MG63 (cell line): ENCODE measurements around the gene SLC36A3. TPM values are rescaled to one million over a fixed set of nuclear protein-coding genes. Genes with fewer than 3 reads are reported as not detected.

ENCODE experiments used
- DNase-seq: peaks from one replicate; pipeline ENCODE4 v3.0.0-alpha.2; 2020
- H3K27me3 ChIP-seq: fragments of 250-450 bp; sonication (Bioruptor Pico); 2 replicates; pipeline ENCODE4 v1.5.1; 2020; ENCODE audit warnings: mild to moderate bottlenecking, moderate library complexity
- H3K36me3 ChIP-seq: fragments of 250-450 bp; sonication (Bioruptor Pico); 2 replicates; pipeline ENCODE4 v1.5.1; 2020; ENCODE audit warnings: mild to moderate bottlenecking, moderate library complexity
- H3K4me3 ChIP-seq: fragments of 250-450 bp; sonication (Bioruptor Pico); 2 replicates; pipeline ENCODE4 v1.5.1; 2020; ENCODE audit warnings: mild to moderate bottlenecking, moderate library complexity
- H3K9me3 ChIP-seq: fragments of 250-450 bp; sonication (Bioruptor Pico); 2 replicates; pipeline ENCODE4 v1.5.1; 2020; ENCODE audit warnings: mild to moderate bottlenecking, moderate library complexity
- total RNA-seq: library from RNA; depleted of rRNA; stranded (reverse); fragments of >200 nt; shearing (Covaris generic); gene quantifications from 2 replicates; pipeline ENCODE4 v1.2.3, GENCODE V29; 2014; ENCODE audit warnings: low replicate concordance; rRNA removed

SLC36A3 gene
- total RNA-seq = not detected in 2 replicates

DNA sequence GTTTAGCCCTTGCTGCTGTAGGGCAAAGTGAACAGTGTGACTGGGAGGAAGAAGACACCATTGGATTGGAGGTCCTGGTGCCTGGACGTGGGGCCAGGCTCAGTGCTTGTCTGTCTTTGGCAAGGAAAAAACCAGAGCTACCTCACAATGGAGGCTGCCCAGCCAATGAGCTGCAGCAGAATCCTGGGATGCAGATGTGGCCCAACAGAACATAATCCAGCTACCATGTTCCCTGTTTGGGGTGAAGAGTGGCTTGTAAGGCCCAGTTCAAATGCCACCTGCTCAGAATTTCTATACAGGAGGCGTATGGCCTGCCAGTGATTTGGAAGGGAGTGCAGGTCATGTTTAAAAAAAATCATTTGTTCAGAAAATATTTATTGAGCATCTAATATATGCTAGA lies at the start of gene SLC36A3:
Gene SLC36A3, minus strand, starts transcription at position 101 of the 400 bp plus-strand sequence. CDS start 412 bp downstream, outside the sequence.
- H3K9me3 ChIP-seq = no peaks in the 10 kb centered on the region
- DNase-seq = no peak
- no peaks in the 10 kb centered on the region for H3K36me3 ChIP-seq
- H3K27me3 ChIP-seq = peaks cover 58% of the 10 kb centered on the region
- H3K4me3 ChIP-seq = no peak within 1 kb of the TSS

DNA sequence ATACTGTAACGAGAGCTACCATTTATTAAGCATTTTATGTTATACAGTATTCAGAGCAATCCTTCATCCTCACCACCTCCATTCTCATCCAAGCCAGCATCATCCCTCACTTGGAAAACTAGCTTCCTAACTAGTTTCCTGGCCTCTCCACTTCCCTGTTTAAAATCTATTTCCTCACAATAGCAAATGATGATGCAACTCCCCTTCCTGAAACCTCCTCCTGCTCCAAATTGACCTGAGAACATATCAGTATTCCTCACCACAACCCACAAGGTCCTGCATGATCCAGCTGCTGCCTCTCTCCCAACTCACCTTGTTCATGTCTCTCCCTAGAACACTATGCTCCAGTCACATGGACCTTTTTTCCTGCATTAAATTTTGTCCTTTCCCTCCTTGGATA lies 48.1 kb upstream of the SLC36A3 start:
- no peaks in the 10 kb centered on the region for H3K36me3 ChIP-seq
- DNase-seq = no peak
- H3K4me3 ChIP-seq = no peak overlapping the region
- H3K27me3 ChIP-seq = no peaks in the 10 kb centered on the region; the same call in 1 of the 2 replicates
- H3K9me3 ChIP-seq = no peaks in the 10 kb centered on the region

DNA sequence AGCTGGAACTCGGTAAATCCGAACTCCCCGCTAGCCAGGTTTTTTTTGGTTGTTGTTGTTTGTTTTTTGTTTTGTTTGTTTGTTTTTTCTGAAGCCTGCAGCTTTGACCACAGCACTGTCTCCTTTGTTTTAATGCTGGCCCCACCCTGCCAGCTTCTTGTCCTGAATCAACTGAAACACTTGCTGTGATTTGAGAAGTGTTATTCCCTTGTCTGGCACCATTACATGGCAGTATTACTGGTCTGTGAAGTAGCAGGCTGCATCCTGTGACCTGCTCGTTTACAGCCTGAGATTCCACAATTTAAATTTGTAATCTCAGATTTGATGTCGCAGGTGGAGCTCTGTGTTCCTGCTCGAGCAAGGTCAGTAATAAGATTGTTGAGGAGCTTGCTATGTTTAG lies 45.2 kb upstream of the SLC36A3 start:
- peaks cover 10% of the 10 kb centered on the region; the same call in 1 of the 2 replicates for H3K27me3 ChIP-seq
- H3K9me3 ChIP-seq = no peaks in the 10 kb centered on the region
- no peak for DNase-seq
- no peak overlapping the region for H3K4me3 ChIP-seq
- no peaks in the 10 kb centered on the region for H3K36me3 ChIP-seq

DNA sequence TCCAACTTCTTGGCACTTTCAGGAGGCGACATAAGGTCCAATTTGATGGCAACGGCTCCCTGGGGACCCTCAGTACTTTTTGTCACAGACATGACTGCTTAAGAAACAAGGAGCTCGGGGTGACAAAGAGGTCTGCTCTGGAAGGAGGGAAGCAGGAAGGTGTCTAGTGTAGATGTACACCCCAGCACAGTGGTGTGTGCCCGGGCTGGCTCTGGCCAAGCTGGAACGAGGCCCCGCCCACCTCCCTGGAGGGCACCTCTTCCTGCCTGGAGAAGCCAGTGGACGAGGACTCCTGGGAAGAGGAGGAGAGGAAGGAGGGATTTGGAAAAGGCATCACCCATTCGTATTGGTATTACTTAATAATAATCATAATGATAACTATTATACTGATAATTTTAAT lies 43.8 kb upstream of the SLC36A3 start, which contains the start of gene SLC36A2:
Gene SLC36A2, minus strand, starts transcription at position 191 of the 400 bp plus-strand sequence. Its CDS starts 99 bp downstream, at position 92.
- DNase-seq = peak; percentile 17
- Histone ChIP-seq H3K9me3 (no peaks in the 10 kb centered on the region), H3K4me3 (no peak within 1 kb of the TSS), H3K36me3 (no peaks in the 10 kb centered on the region), H3K27me3 (peaks cover 20% of the 10 kb centered on the region; the same call in 1 of the 2 replicates)

DNA sequence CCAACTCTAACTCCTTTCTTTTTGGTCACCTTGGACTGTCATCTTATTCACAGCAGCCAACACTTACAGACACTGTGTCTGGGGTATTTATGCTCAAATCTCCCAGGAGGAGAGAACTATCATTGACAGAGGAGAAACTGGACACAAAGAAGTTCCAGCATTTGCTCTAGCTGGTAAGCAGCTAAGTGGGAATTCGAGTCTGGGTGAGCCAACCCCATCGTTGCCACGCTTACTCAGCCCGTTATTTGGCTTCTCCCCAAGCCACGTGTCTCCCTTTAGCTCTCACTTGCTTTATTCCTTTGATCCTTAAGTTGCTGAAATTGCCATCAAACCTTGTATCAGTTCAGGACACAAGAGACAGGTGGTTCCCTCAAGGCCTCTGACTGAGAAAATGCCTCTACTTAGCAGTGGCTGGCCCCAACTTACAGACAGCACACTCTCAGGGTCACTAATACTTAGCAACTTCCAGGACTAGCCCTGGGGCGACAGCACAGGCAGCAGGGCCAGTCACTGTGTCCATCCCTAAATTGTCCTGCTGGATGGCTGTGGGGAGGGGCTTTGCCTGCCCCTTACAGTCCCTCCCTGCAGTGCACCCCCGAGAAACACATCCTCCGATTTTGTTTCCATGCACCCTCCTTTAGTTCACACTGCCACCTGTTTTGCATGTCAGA lies 42.4 kb upstream of the SLC36A3 start:
- no peak overlapping the region for H3K4me3 ChIP-seq
- H3K9me3 ChIP-seq = no peaks in the 10 kb centered on the region
- peak; percentile 47 for DNase-seq
- no peaks in the 10 kb centered on the region for H3K36me3 ChIP-seq
- H3K27me3 ChIP-seq = peaks cover 27% of the 10 kb centered on the region; the same call in 1 of the 2 replicates

DNA sequence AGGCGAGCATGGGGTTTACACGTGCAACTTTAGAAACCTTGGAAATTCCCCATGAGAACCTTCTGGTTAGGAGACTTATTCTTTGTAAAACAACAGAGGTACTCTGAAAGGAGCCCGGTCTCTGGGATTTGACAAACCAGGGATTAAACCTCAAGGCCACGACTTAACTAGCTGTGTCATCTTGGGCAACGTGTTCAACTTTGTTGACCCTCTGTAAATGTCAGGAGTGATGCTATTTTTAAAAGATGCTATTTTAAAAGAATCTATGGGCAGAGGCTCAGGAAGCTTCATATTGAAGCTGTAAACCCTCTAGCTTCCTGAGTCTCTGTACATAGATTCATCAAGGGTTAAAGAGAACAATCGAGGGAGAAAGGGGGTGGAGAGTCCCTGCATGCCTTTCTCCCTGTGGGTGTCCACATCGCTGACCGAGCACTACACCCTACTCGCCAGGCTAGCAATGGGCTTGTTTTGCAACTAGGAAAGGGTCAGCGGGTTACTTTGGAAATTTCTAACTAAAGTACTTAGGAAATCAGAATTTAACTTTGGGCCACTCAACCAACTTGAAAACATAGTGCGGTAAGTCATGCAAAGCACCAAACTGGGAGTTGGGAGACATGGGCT lies 41.7 kb upstream of the SLC36A3 start:
- H3K27me3 ChIP-seq = peaks cover 31% of the 10 kb centered on the region; the same call in 1 of the 2 replicates
- H3K36me3 ChIP-seq = no peaks in the 10 kb centered on the region
- no peaks in the 10 kb centered on the region for H3K9me3 ChIP-seq
- no peak overlapping the region for H3K4me3 ChIP-seq
- DNase-seq = no peak

DNA sequence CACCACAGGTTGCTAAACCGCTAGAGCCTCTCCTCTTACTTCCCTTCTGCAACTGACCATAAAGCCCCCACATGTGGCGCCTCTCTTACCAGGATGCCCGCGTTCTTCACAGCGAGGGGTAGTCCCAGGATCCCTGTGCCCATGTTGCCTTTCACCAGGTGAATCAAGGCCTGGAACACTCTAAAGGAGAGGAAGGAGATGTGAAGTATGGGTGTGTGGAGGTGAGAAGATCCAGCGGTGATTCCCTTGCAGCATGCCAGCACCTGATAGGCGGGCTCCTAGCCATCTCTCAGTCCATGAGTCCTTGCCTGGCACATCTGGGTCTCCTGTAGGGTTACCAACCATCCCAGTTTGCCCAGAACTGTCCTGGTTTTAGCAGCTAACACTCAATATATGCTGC lies 40.5 kb upstream of the SLC36A3 start:
- Histone ChIP-seq H3K9me3 (no peaks in the 10 kb centered on the region), H3K27me3 (peaks cover 32% of the 10 kb centered on the region; the same call in 1 of the 2 replicates), H3K36me3 (no peaks in the 10 kb centered on the region), H3K4me3 (no peak overlapping the region)
- DNase-seq = no peak

DNA sequence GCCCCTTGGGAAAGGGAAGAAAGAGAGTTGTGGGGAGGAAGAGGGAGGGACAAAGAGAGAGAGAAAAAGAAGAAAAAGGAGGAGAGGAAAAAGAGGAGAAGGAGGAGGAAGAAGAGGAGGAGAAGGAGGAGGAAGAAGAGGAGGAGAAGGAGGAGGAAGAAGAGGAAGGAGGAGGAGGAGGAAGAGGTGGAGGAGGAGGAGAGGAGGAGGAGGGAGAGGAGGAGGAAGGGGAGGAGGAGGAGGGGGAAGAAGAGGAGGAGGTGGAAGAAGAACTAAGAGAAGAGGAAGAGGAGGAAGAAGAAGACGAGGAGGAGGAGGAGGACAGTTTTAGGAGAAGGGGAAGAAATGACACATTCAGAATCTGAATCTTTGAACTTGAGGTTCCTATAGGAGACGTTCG lies 36.4 kb upstream of the SLC36A3 start:
- DNase-seq = no peak
- peaks cover 32% of the 10 kb centered on the region; the same call in 1 of the 2 replicates for H3K27me3 ChIP-seq
- H3K4me3 ChIP-seq = no peak overlapping the region
- H3K9me3 ChIP-seq = no peaks in the 10 kb centered on the region
- no peaks in the 10 kb centered on the region for H3K36me3 ChIP-seq

DNA sequence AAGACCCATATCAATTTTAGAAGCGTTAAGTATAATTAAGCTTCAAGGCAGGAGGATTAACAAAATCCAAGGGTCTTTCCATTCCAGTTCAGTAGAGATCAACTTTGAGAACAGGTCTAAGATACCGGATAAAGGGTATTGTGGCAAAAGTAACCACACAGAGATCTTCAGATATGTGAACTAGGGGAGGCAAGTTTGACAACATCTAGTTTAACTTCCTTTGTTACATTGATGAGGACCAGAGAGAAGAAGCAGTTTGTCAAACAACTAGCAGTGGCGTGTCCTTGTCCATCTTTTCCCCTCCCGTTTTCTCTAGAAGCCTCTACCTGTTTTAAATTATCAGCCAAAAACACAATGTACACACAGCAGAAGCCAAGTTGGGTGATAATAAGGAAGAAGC lies 35.2 kb upstream of the SLC36A3 start:
- H3K36me3 ChIP-seq = no peaks in the 10 kb centered on the region
- DNase-seq = no peak
- no peak overlapping the region for H3K4me3 ChIP-seq
- H3K9me3 ChIP-seq = no peaks in the 10 kb centered on the region
- H3K27me3 ChIP-seq = peaks cover 25% of the 10 kb centered on the region; the same call in 1 of the 2 replicates

DNA sequence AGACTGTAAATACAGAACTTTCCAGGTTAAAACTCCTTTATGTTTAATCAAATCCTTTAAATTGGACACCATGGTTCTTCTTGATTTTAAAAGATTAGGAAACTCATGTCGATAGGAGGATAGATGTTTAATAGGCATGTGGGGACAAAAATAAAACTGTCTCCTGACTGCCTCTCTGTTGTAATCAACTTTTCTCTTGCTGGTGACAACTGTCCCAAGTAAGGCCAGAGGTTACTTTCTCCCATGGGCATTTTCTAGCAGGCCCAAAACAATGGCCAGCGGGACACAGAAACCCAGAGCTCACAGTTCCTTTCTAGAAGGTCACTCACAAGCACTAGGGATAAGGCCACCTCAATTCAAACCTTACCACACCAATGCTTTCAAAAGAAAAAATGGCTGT lies 29.3 kb upstream of the SLC36A3 start:
- DNase-seq = no peak
- Histone ChIP-seq H3K36me3 (no peaks in the 10 kb centered on the region), H3K4me3 (no peak overlapping the region), H3K27me3 (peaks cover 7% of the 10 kb centered on the region; the same call in 1 of the 2 replicates), H3K9me3 (no peaks in the 10 kb centered on the region)

DNA sequence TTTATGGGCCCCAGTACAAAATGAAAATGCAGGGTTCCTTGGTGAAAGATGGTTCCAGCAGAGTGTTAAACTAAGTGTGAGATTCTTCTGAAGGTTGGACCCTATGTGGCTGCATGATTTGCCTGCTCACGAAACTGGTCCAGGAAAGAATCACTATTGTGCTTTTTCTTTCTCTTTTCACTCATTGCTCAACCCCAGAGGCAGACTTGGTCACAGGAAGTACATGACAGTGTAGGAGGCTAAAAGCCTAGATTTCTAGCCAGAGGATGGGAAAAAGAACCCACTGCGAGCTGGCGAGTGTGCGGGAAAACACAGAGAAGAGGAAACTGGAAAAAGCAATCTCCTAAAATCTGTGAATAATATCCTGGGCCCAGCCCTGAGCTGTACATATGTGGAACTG lies 25.2 kb upstream of the SLC36A3 start:
- Histone ChIP-seq H3K36me3 (no peaks in the 10 kb centered on the region), H3K4me3 (no peak overlapping the region), H3K9me3 (no peaks in the 10 kb centered on the region), H3K27me3 (peaks cover 7% of the 10 kb centered on the region; the same call in 1 of the 2 replicates)
- DNase-seq = no peak

DNA sequence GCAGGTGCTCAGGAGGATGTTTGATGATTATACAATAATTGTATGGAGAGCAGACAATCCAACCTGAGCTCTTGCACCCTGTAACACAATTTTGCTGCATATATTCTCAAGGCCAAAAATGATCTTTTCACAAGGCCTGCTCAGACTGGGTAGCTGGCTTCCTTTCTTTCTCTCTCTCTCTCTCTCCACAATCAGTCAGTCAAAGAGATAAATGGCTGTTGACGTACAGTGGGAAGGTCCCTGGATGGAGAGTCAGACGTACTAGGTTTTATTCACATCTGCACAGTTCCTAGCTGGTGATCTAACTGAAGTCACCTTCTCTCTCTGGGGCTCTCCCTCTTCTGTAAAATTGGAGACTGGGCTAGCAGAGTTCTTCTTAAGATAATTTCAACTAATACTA lies 24.0 kb upstream of the SLC36A3 start:
- Histone ChIP-seq H3K9me3 (no peaks in the 10 kb centered on the region), H3K27me3 (peaks cover 6% of the 10 kb centered on the region; the same call in 1 of the 2 replicates), H3K4me3 (no peak overlapping the region), H3K36me3 (no peaks in the 10 kb centered on the region)
- DNase-seq = no peak

DNA sequence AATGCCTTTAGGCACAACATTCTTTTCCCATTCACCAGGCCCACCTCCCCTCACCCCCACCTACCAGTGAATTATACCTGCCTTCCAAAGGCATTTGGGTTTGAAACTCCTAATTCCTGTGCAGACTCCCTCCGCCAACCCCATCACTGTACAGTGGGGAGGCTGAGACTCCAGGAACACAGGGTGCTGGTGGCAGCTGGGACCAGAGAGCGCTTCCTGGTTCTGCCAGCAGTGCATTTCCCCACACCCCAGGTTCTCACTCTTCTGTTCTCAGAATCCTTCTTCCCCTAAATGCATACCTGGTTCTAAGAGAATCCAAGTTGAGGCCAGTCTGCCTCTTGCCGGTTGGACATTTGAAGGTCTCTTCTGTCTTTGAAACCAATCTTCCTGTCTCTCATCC lies 22.7 kb upstream of the SLC36A3 start:
- no peak for DNase-seq
- peaks cover 3% of the 10 kb centered on the region; the same call in 1 of the 2 replicates for H3K27me3 ChIP-seq
- H3K4me3 ChIP-seq = no peak overlapping the region
- H3K36me3 ChIP-seq = no peaks in the 10 kb centered on the region
- H3K9me3 ChIP-seq = no peaks in the 10 kb centered on the region

DNA sequence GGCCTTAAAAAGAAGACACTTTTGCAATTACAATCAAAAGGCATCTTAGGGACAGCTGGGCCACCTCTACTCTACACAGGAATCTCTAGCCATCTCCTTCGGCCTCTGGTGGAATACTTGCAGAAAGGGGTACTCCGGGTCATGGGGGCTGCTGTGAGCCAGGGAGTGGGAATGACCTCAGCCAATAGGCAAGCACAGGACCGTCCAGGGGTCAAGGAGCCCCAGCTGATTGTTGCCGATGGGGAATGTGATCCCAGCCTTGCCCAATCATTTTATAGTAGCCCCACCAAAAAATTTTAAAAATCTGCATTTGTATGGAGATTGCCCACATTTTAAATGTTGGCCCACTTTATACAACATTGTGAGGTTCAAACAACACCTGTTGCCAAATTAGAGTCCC lies 16.9 kb upstream of the SLC36A3 start:
- Histone ChIP-seq H3K36me3 (no peaks in the 10 kb centered on the region), H3K9me3 (no peaks in the 10 kb centered on the region), H3K27me3 (no peaks in the 10 kb centered on the region), H3K4me3 (no peak overlapping the region)
- no peak for DNase-seq

DNA sequence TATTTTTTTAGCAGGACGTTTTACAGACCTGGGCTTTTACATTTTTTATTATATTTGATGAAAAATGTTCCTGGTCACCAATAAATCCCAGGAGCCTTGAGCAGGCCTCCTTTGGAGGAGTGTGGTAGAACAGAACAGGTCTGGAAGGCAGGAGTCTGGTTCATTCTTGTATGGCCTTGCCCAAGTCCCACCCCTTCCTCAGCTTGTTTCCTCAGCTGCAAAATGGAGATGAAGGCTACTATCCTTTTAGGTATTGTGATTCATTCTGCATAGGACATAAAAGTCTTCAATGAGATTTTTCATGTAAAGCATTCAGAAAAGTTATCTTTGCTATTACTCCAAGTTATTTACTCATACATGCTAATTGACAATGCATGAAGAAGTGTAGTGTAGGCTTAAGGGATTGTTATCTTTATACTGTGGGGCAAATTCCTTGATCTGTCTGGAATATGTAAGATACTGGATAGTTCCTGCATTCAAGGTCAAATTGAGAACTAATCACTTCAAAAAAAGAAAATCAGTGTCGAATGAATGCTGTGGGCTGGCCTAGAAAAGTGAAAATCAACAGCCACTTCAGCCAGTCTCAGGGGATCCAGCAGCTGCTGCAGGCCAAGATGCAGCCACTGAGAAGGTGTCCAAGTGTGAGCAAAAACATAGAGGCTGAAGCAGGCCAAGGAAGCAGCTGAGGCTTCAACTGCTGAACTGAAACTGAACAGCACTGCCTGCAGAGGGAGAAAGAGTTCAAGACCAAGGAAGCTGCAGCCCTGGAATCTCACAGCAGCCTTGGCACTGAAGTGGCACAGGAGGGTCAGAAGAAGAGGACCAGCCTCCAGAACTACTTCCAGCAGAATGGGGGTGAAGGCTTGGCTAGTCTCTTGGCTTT lies 15.5 kb upstream of the SLC36A3 start:
- DNase-seq = peak; percentile 26

DNA sequence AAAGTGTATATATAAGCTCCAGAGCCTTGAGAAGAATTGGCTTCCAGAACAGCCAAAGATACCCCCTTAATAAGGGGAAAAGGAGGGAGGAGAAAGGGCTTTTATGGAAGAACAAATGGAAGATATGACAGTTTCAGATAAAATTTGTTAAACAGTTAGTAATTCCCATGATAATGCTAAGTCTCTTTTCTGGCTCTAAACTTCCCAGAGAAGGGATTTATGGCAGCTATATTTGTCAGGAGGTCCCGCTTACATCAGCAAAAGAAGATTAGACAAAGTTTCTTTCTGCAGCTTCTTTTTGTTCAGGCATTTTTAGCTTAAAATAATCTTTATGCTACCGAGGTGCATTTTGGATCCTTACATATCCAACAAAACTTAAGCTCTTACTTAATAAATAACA lies 14.3 kb upstream of the SLC36A3 start:
- Histone ChIP-seq H3K4me3 (no peak overlapping the region), H3K9me3 (no peaks in the 10 kb centered on the region), H3K36me3 (no peaks in the 10 kb centered on the region), H3K27me3 (no peaks in the 10 kb centered on the region)
- no peak for DNase-seq

More for the DNA sequence above, 15.5 kb upstream of the SLC36A3 start:
- Histone ChIP-seq H3K9me3 (no peaks in the 10 kb centered on the region), H3K4me3 (no peak overlapping the region), H3K27me3 (no peaks in the 10 kb centered on the region), H3K36me3 (no peaks in the 10 kb centered on the region)
